ENCODE results near the gene SLC4A2.
A peak's percentile ranks its signal among the peaks of the same experiment; 100 is the strongest.

The SLC4A2 gene

DNA sequence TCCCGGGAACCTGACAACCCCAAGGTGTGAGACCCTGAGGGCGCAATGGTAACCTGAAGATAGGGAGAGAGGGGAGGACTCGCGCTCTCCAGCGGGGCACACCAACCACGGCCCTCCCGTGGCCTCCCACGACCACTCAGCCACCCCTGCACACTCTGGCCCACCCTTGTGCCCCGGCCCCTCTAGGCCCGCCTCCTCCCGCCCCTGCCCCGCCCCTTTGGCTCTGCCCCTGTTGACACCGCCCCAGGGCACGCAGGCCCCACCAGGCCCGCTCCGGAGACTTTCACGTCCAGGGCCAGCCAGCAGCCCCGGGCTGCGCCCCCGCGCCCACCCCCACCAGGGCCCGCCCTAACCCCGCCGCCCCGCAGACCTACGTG is 46.0 kb upstream of the SLC4A2 start:
- H3K4me2 ChIP-seq (ENCODE audit: low read depth, low read length, poor library complexity, severe bottlenecking): peak overlapping the region; percentile 80
- H2AFZ ChIP-seq (ENCODE audit: low read length): no peak overlapping the region
- H3K79me2 ChIP-seq (ENCODE audit: insufficient read depth, low read length): no peaks in the 10 kb centered on the region
- no peaks in the 10 kb centered on the region for H3K9me3 ChIP-seq (ENCODE audit: insufficient read depth, low read depth, low read length)
- no peaks in the 10 kb centered on the region for H4K20me1 ChIP-seq (ENCODE audit: insufficient read depth, low read length, poor library complexity, severe bottlenecking)
- H3K9me2 ChIP-seq (replicated peaks; ENCODE audit: low read depth, low read length): no peaks in the 10 kb centered on the region
- H3F3A ChIP-seq (ENCODE audit: low read depth): no peaks in the 10 kb centered on the region
- H3K36me3 ChIP-seq (ENCODE audit: insufficient read depth, low read length): no peaks in the 10 kb centered on the region
- H3K9ac ChIP-seq (ENCODE audit: low read depth, low read length, poor library complexity, severe bottlenecking): no peak overlapping the region
- H3K4me1 ChIP-seq (ENCODE audit: insufficient read depth, low read length, poor library complexity, severe bottlenecking): peaks cover 45% of the 10 kb centered on the region
- H3K27me3 ChIP-seq (ENCODE audit: insufficient read depth, low read length, poor library complexity, severe bottlenecking): no peaks in the 10 kb centered on the region
- TF ChIP-seq EZH2phosphoT487 (IDR thresholded peaks at IDR 0.05; ENCODE audit: borderline replicate concordance) (no peak), CTCF (conservative IDR thresholded peaks at IDR 0.05; ENCODE audit: low read length) (no peak)
- H3K4me3 ChIP-seq (ENCODE audit: low read length, poor library complexity, severe bottlenecking): peak overlapping the region; percentile 71

DNA sequence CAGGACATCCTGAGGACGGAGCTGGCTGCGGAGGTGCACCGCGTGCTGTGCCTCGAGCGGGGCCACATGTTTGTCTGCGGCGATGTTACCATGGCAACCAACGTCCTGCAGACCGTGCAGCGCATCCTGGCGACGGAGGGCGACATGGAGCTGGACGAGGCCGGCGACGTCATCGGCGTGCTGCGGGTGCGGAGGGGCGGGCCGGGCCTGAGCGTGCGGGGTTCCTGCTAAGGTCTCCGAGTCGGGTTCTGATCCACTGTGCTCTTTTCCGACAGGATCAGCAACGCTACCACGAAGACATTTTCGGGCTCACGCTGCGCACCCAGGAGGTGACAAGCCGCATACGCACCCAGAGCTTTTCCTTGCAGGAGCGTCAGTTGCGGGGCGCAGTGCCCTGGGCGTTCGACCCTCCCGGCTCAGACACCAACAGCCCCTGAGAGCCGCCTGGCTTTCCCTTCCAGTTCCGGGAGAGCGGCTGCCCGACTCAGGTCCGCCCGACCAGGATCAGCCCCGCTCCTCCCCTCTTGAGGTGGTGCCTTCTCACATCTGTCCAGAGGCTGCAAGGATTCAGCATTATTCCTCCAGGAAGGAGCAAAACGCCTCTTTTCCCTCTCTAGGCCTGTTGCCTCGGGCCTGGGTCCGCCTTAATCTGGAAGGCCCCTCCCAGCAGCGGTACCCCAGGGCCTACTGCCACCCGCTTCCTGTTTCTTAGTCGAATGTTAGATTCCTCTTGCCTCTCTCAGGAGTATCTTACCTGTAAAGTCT is 45.5 kb upstream of the SLC4A2 start:
- Histone ChIP-seq H3K4me2 (ENCODE audit: low read depth, low read length, poor library complexity, severe bottlenecking) (peak overlapping the region; percentile 80), H3K4me3 (ENCODE audit: low read length, poor library complexity, severe bottlenecking) (peak overlapping the region; percentile 71), H3K36me3 (ENCODE audit: insufficient read depth, low read length) (no peaks in the 10 kb centered on the region), H4K20me1 (ENCODE audit: insufficient read depth, low read length, poor library complexity, severe bottlenecking) (no peaks in the 10 kb centered on the region), H3K27me3 (ENCODE audit: insufficient read depth, low read length, poor library complexity, severe bottlenecking) (no peaks in the 10 kb centered on the region), H2AFZ (ENCODE audit: low read length) (peak overlapping the region; percentile 83), H3K9me2 (replicated peaks; ENCODE audit: low read depth, low read length) (no peaks in the 10 kb centered on the region), H3K4me1 (ENCODE audit: insufficient read depth, low read length, poor library complexity, severe bottlenecking) (peaks cover 45% of the 10 kb centered on the region), H3K9ac (ENCODE audit: low read depth, low read length, poor library complexity, severe bottlenecking) (peak overlapping the region; percentile 74), H3K79me2 (ENCODE audit: insufficient read depth, low read length) (no peaks in the 10 kb centered on the region), H3F3A (ENCODE audit: low read depth) (no peaks in the 10 kb centered on the region), H3K9me3 (ENCODE audit: insufficient read depth, low read depth, low read length) (no peaks in the 10 kb centered on the region)
- TF ChIP-seq CTCF (conservative IDR thresholded peaks at IDR 0.05; ENCODE audit: low read length): no peak
- no peak for TF ChIP-seq EZH2phosphoT487 (IDR thresholded peaks at IDR 0.05; ENCODE audit: borderline replicate concordance)

DNA sequence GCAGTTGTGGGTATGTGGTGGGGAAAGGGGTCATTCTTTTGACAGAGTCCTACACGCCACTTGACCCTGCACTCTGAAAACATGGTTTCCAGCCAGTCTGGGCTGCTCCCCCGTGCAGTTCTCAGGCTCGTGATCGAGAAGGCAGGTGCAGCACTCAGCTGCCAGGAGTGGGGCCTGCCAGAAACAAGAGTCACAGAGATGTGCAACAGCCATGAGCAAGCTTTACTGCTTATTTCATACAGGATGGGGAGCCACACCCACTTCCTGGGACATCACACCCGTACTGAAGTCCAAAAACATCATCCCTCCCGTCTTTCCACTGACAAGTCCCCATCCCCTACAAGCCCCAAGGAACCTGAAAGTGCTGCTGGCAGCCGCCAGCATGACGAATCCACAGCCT is 44.4 kb upstream of the SLC4A2 start:
- Histone ChIP-seq H3K79me2 (ENCODE audit: insufficient read depth, low read length) (no peaks in the 10 kb centered on the region), H3K9me2 (replicated peaks; ENCODE audit: low read depth, low read length) (no peaks in the 10 kb centered on the region), H3K4me1 (ENCODE audit: insufficient read depth, low read length, poor library complexity, severe bottlenecking) (peaks cover 41% of the 10 kb centered on the region), H3K27me3 (ENCODE audit: insufficient read depth, low read length, poor library complexity, severe bottlenecking) (no peaks in the 10 kb centered on the region), H3F3A (ENCODE audit: low read depth) (no peaks in the 10 kb centered on the region), H3K4me2 (ENCODE audit: low read depth, low read length, poor library complexity, severe bottlenecking) (peak overlapping the region; percentile 80), H3K9ac (ENCODE audit: low read depth, low read length, poor library complexity, severe bottlenecking) (no peak overlapping the region), H3K36me3 (ENCODE audit: insufficient read depth, low read length) (no peaks in the 10 kb centered on the region), H4K20me1 (ENCODE audit: insufficient read depth, low read length, poor library complexity, severe bottlenecking) (no peaks in the 10 kb centered on the region), H2AFZ (ENCODE audit: low read length) (no peak overlapping the region), H3K4me3 (ENCODE audit: low read length, poor library complexity, severe bottlenecking) (no peak overlapping the region), H3K9me3 (ENCODE audit: insufficient read depth, low read depth, low read length) (no peaks in the 10 kb centered on the region)
- TF ChIP-seq EZH2phosphoT487 (IDR thresholded peaks at IDR 0.05; ENCODE audit: borderline replicate concordance) (no peak), CTCF (conservative IDR thresholded peaks at IDR 0.05; ENCODE audit: low read length) (no peak)

All from Loucy (cell line).